M059J (cell line): ENCODE results near the gene PPP1R1C. TPM values are rescaled to one million over a fixed set of nuclear protein-coding genes. Genes with fewer than 3 reads are reported as not detected.

Experiments
- DNase-seq: peaks from one replicate; pipeline ENCODE4 v3.0.0-alpha.2; 2012; ENCODE audit warnings: low read depth
- total RNA-seq: library from RNA; depleted of rRNA; stranded (reverse); fragments of >200 nt; shearing (Covaris generic); gene quantifications from 2 replicates; pipeline ENCODE4 v1.2.3, GENCODE V29; 2014

The PPP1R1C gene
- total RNA-seq, 1 experiment from 2014 or later: 8.4 TPM

GRCh38 chr2:182062329-182062972 lies 76.8 kb downstream of the PPP1R1C start:
- no peak for DNase-seq

DNA sequence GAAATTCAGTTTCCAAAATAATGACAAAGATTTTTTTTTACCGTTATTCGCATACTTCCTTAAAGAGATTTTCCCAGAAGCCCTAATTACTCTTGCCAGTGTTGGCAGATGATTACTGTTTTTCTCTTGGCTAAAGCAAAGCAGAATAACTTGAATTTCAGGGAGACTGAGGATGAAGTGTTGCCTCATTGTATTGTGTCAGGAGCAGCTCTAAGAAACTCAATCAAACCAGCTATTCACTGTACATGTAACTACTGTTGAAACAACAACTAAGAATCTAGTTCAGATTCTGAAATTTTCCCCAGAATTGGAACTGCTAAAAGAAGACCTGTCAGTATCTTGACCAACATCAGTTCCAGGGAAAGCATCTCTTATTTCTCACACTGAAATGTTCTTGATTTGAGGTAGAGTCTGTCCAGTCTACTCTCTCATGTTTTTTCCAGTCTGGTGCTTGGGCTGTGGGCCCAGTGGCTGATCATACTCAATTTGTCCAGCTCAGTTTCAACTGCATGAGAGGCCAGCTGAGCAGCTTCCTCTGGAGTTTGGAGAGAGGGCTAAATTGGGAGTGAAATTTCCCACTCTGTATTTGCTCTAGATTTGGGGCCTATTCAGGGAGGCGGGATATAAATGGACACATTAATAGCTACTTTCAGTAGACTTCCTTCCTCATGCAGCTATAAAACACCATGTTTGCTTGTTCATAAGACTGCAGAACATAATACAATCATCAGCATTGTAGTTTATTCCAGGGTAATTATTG lies 78.5 kb downstream of the PPP1R1C start:
- DNase-seq: no peak

DNA sequence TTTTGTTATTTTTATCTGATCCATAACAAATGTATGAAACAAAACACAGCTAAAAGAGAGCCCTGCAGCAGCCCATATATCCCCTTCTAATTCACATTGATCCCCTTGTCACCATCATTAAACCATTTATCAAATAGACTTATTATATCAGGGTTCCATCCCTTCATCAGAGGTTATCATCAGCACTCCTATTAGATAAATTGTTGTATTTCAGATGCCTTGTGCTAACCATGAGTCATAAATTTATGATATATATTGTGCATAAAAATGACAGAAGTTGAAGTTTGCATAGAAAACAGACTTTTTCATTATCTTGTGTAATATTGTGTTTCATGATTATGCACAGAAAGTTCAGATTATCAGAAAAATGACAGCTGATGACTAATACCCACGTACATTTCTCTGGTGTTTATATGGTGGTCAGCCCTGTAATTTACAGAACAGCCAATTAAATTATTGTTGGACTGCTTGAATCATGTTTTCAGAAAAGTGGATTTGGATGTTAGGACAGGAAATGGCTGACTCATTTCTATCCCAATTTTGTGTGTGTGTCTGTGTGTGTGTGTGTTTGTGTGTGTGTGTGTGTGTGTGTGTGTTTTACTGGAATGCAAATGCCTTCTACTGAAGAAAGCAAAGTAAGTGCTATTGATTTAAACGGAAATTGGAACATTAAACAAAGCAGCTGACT lies 80.9 kb downstream of the PPP1R1C start:
- peak; percentile 90 for DNase-seq

DNA sequence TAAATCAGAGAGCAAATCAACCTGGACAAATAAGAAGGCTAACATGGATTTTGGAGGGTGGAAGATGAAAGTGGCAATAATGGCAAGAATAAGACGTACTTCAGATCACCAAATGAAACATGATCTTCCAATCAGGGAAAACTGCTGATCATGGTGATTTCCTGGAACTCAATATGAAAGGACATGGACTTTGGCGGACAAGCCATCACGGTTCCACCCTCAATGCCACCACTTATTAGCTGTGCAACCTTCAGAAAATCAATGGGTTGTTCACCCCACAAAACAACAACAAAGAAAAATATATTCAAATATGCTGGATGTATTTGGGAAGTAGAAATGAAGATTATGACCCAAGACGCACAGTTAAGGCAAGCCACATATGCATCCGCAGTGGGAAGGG lies 81.7 kb downstream of the PPP1R1C start:
- no peak for DNase-seq

DNA sequence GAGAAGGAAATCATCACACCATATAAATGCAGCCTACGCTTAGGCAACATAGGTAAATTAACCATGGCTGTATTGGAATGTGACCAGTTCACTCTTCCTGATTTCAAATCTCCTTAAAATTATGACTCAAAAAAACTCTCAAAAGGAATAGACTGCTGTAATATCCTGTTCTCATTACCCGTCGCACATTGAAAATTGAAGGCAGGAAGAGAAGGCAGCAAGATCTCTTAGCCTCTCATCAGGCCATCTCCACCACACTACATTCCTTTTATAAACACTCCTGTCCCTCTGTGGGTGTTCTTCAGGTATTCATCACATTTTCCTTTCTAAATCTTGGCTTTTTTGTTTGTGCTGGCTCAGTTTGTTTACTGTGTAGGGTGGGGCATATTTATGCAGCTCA lies 83.2 kb downstream of the PPP1R1C start:
- DNase-seq: peak; percentile 75

GRCh38 chr2:182069416-182069815 lies 83.8 kb downstream of the PPP1R1C start:
- no peak for DNase-seq

- DNase-seq: no peak
Observed at GRCh38 chr2:182069908-182070307, 84.3 kb downstream of the PPP1R1C start.

DNA sequence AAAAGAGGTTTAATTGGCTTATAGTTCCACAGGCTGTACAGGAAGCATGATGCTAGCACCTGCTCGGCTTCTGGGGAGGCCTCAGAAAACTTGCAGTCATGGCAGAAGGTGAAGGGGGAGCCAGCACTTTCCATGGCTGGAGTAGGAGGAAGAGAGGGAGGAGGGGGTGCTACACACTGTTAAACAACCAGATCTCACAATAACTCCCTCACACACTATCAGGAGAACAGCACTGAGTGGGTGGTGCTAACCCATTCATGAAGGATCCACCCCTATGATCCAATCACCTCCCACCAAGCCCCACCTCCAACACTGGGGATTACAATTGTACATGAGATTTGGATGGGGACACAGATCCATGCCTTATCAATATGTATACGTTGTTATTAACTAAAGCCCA lies 85.1 kb downstream of the PPP1R1C start:
- no peak for DNase-seq

GRCh38 chr2:182072861-182073260 lies 87.2 kb downstream of the PPP1R1C start:
- DNase-seq: peak; percentile 33

DNA sequence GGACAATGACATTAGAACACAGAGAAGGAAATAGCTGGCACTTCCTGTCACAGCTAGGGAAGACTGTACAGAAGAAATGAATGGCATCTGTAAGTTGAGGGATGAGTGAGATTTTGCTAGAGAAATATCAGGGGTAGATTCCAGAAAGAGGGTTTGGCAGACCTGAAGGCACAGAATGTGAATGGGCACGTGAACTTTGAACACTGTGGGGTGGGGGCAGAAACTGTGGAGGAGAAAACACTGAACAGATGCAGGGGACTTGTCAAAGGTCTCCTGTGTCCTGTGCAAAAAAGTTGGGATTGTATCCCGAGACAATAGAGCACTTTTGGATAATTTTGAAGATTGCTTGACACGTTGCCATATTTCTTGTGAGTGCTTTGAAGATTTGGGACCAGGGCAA lies 88.0 kb downstream of the PPP1R1C start:
- DNase-seq: no peak

DNA sequence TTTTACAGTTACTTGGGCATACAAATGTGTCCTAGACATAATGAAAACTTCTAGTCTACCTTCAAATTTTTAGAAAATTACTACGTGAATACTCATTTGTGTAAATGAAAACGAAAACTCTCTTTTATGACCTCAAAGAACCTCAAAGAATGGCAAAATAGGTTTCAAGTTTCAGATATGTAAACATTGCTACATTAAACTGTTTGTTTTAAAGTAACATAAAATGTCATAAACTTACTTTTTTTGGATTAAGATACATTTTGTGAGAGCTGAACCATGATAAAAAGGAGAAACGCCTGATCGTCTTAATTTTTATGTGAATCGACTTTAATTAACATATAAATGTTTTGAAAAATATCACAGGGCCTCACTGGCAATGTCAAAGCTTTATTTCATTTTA lies 91.4 kb downstream of the PPP1R1C start:
- DNase-seq: no peak

DNA sequence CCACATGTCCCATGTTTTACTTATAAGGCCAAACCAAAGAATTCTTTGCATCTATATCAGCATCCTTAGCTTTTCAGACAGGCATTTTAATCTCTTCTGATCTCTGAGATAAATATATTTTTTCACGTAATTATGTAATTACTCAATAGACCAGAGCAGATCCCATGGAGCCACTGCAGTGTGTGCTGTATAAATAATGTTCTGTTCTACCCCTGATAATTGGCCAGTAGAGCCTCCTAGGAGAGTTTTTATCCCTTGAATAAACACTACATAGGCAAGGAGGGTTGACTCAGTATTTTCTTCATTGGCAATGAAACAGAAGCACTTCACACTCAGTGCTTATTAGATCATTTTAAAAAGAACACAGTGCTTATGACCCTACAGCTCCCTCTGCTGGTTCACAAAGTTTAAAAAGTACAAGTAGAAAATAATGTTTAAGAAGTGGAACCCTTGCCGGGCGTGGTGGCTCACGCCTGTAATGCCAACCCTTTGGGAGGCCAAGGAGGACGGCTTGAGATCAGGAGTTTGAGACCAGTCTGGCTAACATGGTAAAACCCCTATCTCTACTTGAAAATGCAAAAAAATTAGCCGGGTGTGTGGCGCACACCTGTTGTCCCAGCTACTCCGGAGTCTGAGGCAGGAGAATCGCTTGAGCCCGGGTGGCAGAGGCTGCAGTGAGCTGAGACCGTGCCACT lies 91.9 kb downstream of the PPP1R1C start:
- peak; percentile 95 for DNase-seq

GRCh38 chr2:182078988-182079602 lies 93.4 kb downstream of the PPP1R1C start:
- DNase-seq: no peak

- DNase-seq: no peak
Observed at GRCh38 chr2:182080493-182080892, 94.8 kb downstream of the PPP1R1C start.

GRCh38 chr2:182081602-182082260 lies 96.1 kb downstream of the PPP1R1C start:
- DNase-seq: no peak

DNA sequence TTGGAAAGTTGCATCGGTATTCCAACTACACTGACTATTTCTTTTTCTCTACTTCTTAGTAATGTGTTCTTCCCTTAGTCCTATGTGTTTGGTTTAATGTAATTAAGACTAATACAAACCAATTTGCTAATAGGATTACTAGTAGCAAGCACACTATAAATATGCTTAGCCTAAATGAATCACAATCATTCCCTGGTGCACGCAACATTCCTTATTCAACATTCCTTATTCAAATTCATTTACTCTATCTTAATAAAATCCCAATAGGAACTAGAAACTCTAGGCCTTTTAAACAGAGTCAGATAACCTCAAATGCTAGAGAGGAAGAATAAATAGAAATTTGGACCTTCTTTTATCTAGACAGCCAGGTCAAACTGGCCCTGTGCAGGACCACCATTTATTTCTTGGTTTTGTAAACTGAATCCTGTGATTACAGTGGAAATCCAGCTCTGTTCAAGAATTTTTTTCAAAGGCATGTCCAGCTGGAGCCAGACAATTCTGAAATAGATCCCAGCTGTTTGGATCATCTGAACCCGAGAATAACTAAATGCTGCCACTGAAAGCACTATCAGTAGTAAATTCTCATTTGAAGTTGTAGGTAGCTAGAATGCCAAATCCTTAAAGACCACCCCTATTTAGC lies 103.1 kb downstream of the PPP1R1C start:
- no peak for DNase-seq

GRCh38 chr2:182090486-182090885 lies 104.8 kb downstream of the PPP1R1C start:
- DNase-seq: no peak

DNA sequence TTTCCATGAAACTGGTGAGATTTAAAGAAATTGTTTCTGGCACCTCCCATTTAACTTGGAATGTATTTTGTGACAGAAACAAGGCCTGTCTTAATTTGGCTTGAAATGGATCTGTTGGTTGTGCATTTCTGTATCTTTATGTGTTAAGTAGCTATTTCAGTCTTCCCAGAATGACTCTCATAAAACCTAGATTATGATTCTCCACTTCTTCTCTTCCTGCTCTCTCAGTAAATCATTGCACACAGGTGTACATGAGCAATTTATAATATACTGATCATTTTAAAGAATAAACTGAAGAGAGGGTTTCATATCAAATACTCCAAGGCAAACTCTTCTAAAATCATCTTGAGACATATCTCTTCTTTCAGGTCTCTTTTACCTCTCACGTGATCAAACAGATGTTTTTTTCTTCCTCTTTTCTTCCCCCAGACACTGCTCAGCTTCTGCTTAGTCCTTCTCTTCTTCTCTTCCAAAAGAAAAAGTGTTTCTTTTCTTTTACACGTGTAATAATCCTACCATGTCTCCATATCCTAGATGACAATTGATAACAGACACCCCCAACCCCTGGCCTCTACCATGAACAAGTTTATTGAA lies 112.0 kb downstream of the PPP1R1C start:
- DNase-seq: no peak

DNA sequence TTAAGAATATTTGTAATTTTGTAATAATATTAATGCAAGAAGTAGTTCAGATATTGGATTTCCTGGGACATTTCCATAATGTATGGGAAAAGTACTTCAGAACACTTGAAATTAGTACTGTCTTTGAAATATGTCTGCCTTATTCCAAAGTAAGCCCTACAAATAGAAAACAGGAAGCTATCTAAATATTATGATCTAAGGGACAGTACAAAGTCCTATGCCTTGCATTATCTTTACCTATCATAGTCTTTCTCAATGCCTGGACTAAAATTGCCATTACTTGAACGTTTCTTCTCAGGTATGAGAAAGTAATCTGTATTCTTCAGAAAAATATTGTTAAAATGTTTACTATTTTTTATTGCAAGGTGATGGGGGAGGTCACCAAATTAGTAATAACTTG lies 113.0 kb downstream of the PPP1R1C start:
- no peak for DNase-seq

GRCh38 chr2:182101263-182101662 lies 115.6 kb downstream of the PPP1R1C start:
- no peak for DNase-seq
